Measurements from ENCODE around the gene RASGRF2.
"Not testable (repeated sequence)": the region's sequence is repeated elsewhere in the genome, so short reads cannot be mapped to it uniquely, and the experiment has no call there.

RASGRF2 gene

DNA sequence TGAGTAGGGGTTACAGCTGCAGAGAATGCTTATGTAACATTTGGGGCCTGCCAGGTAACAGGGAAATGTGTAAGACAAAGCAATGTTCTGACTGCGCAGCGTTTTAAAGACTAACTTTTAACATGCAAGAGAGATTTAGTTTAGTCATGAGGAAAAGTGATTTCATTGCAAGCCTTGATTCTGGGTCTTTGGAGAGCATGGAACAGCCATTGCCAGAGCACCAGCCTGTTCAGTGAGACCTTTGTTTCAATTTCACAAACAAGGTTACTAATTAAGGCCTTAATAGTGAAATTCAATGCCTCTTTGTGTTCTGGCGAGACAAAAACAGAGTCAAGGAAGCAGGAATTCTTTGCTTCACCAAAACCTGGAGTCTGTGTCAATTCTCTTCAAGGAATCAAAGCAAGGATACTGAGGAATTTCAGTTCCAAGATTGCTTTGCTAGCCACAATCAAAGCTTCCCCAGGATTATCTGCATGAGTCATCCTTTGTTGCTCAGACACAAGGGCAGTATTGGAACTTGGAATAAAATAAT is 287.3 kb downstream of the RASGRF2 start:
- DNase-seq, result no peak

DNA sequence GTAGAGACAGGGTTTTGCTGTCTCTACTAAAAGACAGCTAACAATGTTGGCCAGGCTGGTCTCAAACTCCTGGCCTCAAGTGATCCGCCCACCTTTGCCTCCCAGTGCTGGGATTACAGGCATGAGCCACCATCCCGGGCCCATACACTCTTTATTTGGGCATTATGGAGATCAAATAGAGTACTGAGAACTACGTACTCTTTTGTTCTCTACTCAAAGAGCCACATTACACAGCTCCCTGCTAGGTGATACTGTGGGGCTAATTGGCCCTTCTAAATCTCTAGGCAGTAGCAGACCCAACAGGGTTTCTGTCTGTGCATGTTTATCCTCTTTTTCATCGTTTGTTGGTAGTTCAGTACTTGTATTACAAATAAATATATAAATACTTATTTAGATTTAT is 289.1 kb downstream of the RASGRF2 start:
- no peak for DNase-seq

DNA sequence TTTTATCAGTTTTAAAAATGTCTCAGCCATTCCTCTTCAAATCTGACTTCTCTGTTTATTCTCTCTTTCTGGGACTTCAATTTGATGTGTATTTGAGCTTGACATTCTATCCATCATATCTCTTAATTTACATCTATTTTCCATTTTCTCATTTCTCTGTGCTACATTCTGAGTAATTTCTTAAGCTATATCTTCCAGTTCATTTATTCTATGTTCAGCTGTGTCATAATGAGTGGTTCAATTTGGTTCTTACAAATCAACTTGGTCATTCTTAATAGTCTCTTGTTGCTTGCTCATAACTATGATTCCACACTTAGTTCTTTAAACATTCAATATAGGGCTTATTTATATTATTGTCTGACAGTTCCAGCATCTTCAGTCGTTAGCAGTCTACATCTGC is 289.8 kb downstream of the RASGRF2 start:
- no peak for DNase-seq

DNA sequence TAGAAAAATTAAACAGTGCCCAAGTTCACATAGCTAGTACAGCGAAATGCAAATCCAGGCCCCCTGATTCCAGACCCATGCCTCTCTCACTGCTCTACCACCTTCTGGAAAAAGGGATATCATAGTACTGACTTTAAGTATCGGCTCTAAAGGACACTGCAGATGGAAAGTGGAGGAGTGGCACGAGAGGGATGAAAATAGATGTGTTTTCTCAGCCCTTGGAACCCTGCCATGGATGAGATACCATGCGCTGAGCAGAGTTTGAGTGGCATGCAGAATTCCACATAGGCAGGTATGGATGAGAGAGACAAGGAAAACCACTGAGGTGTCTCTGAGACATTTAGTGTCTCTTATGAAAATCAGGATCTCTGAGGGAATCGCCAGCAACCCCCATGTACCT is 291.8 kb downstream of the RASGRF2 start:
- DNase-seq, result no peak

DNA sequence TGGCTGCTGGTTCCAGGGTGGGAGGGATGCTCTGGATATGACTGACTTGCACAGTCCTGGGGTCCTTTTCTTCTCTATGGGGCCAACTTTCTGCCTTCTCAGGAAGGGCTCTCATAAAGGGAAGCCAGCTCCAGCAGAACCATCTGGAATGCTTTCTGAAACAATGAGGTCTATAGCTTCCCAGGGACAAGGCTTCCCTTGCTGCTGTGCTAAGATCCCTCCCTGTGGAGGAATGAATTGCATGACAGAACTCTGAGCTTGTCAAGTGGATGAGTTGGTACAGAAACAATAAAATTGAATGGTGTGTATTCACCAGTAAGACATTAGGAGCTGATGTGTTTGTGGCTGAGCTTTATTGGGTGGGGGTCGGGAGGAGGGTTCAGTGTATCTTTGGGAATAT is 292.7 kb downstream of the RASGRF2 start:
- DNase-seq, result no peak

DNA sequence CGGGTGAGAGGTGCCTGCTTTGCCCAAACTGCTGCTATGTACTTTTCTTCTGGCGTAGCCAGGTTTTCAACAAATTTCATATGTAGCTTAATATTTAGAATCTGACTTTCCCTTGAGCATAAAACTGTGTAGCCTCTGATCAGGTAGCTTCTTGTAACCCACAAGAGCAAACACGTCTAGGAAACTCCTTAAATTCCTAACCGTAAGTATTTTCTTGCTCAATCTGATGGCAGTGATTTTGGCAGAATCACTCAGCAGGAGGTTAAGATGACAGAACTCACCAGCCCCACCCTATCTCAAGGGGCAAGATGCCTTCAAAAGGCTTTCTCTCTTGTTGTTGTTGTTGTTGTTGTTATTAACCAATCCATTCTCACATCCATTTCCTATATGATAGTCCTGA is 293.7 kb downstream of the RASGRF2 start:
- no peak for DNase-seq

DNA sequence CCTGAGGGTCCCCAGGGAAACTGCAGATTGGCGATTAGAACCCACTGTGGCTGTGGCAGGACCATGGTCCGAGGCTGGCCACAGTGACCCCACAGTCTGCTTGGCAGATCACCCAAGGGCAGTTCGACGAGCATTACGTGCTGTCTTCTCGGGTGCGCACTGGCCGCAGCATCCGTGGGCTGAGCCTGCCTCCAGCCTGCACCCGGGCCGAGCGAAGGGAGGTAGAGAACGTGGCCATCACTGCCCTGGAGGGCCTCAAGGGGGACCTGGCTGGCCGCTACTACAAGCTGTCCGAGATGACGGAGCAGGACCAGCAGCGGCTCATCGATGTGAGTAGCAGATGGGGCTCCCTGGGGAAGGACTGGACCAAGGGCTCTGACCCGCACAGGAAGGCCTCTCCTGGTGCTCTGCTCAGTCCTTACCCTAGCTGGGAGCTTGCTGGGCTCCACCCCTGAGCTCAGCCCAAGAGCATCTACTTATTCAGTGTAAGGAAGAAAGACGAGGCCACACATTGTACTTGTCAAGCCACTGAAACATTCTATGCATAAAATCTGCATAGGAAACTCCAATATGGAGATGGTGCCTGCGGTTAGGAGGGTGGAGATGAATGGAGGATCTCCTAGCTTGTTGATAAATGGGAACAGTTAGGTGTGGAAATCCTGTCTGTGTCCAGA is 294.9 kb downstream of the RASGRF2 start:
- DNase-seq, result no peak

DNA sequence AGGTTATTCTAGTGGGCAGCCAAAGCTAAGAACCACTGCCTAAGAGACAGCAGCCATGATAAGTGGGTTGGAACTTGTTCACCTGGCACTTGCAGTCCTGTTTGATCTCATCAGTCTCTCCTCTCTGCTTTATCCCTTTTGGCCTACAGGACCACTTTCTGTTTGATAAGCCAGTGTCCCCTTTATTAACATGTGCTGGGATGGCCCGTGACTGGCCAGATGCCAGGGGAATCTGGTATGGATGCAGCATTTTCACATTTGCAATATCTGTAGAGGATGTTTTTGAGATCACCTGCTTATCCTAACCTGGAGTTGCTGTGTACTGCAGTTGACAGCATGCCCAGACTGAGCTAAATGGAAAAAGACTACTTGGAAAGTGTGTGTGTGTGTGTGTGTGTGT is 296.6 kb downstream of the RASGRF2 start:
- DNase-seq, result no peak

DNA sequence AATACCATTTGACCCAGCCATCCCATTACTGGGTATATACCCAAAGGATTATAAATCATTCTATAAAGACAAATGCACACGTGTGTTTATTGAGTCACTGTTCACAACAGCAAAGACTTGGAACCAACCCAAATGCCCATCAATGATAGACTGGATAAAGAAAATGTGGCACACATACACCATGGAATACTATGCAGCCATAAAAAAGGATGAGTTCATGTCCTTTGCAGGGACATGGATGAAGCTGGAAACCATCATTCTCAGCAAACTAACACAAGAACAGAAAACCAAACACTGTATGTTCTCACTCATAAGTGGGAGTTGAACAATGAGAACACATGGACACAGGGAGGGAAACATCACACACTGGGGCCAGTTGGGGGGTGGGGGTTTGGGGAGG is 302.6 kb downstream of the RASGRF2 start:
- not testable (repeated sequence) for DNase-seq

DNA sequence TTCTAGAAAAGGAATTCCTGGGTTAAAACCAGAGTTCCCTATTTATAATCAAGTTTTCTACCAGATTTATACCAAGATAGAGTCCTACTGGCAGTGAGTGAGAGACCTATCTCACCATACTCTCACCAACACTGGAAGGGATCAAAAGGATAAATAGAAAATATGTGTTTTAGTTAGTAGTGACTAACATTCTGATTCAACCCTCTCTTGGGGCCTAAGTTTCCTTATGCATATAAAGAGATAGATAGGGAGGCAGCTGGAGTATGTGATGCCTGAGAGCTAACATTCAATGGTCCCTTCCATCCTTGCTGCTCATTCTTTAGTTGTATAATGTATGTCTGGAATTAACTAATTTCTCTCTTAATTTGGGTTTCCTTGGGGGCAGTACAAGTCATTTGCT is 304.9 kb downstream of the RASGRF2 start:
- DNase-seq, result no peak

DNA sequence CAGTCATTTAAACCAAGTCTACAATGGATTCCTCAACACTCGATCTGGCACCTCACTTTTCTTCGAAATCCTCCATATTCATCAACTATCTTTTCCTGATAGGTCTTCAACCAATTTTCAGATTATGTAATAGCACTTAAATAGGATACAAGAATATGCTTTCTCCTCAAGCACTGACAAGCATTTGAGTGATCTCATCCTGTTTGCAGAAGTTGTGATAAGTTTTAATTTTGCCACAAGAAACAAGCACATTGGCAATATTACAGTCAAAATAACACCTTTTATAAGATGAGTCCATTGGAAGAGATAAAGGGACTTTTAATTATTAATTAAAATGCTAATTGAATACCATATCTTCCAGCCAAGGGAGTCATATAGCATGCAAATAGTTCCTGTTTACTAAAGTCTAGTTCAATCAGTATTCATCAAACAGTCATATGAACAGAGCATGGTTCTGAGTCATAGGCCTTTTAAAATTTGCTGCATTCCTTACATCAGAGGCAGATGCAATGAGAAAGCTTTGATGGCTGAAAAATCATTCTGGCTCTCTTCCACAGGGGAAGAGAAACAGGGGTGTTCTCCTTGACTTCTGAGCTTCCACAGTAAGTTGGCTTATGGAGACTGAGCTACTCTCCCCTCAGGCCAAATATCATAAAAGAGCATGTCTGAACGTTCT is 308.5 kb downstream of the RASGRF2 start:
- DNase-seq, result no peak

DNA sequence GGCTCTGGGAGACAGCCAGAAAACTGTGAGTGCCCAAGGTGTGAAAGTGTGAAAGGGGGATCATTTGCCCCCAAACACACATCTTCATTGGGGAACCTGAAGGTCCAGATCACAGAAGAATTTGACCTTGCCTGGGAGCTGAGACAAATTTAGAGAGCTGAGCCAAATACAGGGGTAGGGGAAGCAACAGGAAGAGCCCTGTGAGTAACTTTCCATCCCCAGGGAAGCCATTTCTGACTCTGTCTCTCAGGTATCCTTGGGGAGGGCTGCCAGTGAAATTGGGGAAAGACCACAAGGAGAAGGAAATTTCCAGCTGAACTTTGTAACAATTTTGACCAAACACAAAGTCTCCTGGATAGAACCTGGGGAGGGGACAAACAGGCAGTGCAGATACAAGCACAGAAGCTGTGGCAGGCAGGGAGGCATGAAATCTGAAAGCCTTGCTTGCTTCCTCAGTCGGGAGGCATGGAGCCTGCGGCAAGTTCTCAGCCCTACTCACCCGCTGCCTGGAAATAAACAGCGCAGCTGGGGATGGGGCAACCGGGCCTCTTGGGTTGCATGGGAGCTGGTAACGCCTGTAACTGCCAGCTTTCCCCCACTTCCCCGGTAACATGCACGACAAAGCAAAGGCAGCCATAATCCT is 309.7 kb downstream of the RASGRF2 start:
- no peak for DNase-seq

DNA sequence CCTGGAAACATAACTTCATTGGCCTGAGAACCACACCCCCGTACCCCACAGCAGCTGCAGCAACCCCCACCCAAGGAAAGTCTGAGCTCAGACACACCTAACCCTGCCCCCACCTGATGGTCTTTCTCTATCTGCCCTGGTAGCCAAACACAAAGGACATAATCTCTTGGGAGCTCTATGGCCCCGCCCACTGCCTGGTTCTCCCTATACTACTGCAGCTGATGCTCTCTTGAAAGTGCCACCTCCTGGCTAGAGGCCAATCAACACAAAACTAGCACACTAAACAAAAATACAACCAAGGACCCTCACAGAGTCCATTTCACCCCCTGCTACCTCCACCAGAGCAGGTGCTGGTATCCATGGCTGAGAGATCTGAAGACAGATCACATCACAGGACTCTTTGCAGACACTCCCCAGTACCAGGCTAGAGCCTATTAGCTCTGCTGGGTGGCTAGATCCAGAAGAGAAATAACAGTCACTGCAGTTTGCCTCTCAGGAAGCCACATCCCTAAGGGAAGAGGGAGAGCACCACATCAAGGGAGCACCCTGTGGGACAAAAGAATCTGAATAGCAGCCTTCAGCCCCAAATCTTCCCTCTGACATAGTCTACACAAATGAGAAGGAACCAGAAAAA is 310.3 kb downstream of the RASGRF2 start:
- DNase-seq, result not testable (repeated sequence)

Measured in SIG-M5 (cell line).